ENCODE data around the gene MRPL34. TPM values are rescaled to one million over a fixed set of nuclear protein-coding genes. Genes with fewer than 3 reads are reported as not detected.

The MRPL34 gene
- total RNA-seq, 1 donor from 2014 or later, result 80.7 TPM

- peak overlapping the region; percentile 67 for H3K4me3 Mint-ChIP-seq (ENCODE audit: unreplicated experiment)
- peaks cover 13% of the 10 kb centered on the region for H3K4me1 Mint-ChIP-seq (ENCODE audit: low read depth, unreplicated experiment)
- peak; percentile 75 for DNase-seq
- H3K27ac Mint-ChIP-seq (ENCODE audit: unreplicated experiment), result peak overlapping the region; percentile 96
- H3K9me3 Mint-ChIP-seq (ENCODE audit: unreplicated experiment), result peaks cover 8% of the 10 kb centered on the region
- peaks cover 7% of the 10 kb centered on the region for H3K27me3 Mint-ChIP-seq (ENCODE audit: unreplicated experiment)
- TF ChIP-seq, protein P1, sequence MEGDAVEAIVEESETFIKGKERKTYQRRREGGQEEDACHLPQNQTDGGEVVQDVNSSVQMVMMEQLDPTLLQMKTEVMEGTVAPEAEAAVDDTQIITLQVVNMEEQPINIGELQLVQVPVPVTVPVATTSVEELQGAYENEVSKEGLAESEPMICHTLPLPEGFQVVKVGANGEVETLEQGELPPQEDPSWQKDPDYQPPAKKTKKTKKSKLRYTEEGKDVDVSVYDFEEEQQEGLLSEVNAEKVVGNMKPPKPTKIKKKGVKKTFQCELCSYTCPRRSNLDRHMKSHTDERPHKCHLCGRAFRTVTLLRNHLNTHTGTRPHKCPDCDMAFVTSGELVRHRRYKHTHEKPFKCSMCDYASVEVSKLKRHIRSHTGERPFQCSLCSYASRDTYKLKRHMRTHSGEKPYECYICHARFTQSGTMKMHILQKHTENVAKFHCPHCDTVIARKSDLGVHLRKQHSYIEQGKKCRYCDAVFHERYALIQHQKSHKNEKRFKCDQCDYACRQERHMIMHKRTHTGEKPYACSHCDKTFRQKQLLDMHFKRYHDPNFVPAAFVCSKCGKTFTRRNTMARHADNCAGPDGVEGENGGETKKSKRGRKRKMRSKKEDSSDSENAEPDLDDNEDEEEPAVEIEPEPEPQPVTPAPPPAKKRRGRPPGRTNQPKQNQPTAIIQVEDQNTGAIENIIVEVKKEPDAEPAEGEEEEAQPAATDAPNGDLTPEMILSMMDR (IDR thresholded peaks at IDR 0.05; ENCODE audit: partially characterized antibody, unreplicated experiment), result no peak
- no peaks in the 10 kb centered on the region for H3K36me3 Mint-ChIP-seq (ENCODE audit: unreplicated experiment)
Observed at GRCh38 chr19:17321655-17322489, 16.2 kb downstream of the MRPL34 start.

- peak overlapping the region; percentile 96 for H3K27ac Mint-ChIP-seq (ENCODE audit: unreplicated experiment)
- no peak for DNase-seq
- peaks cover 7% of the 10 kb centered on the region for H3K27me3 Mint-ChIP-seq (ENCODE audit: unreplicated experiment)
- peaks cover 16% of the 10 kb centered on the region for H3K4me1 Mint-ChIP-seq (ENCODE audit: low read depth, unreplicated experiment)
- TF ChIP-seq, protein P1 (IDR thresholded peaks at IDR 0.05; ENCODE audit: partially characterized antibody, unreplicated experiment), result no peak
- H3K36me3 Mint-ChIP-seq (ENCODE audit: unreplicated experiment), result no peaks in the 10 kb centered on the region
- peak overlapping the region; percentile 67 for H3K4me3 Mint-ChIP-seq (ENCODE audit: unreplicated experiment)
- peaks cover 10% of the 10 kb centered on the region for H3K9me3 Mint-ChIP-seq (ENCODE audit: unreplicated experiment)
Observed at GRCh38 chr19:17322854-17323253, 17.2 kb downstream of the MRPL34 start.

DNA sequence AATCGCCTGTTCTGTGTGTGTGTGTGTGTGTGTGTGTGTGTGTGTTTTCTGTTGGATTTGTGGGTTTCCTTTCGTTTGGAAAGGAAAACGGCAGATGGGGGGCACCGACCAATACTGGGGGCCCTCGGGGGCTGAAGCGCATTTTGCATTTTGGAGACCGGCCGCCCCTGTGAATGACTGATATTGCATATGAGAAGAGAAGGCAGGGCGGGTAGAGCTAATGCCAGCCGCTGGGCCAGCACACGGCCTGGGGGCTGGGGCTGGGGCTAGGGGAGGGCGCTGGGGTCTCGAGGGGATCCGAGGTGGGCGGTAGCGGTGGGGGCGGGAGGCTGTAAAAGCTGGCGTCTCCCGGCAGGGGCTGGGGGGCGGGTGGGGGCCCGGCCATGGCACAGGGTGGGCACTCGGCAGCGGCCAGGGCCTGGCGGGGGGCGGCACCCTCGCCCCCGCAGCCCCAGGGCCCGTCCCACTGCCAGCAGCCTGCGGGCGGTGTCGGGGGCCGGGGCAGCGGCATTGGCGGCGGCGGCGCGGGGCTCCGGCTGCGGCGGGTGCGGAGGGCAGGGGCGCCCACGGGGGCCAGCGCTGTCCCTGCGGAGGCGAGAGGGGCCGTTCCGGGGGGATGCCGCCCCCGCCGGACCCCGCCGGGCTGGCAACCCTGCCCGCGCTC, 17.8 kb downstream of the MRPL34 start:
- H3K36me3 Mint-ChIP-seq (ENCODE audit: unreplicated experiment), result no peaks in the 10 kb centered on the region
- DNase-seq, result no peak
- H3K4me1 Mint-ChIP-seq (ENCODE audit: low read depth, unreplicated experiment), result peaks cover 16% of the 10 kb centered on the region
- H3K4me3 Mint-ChIP-seq (ENCODE audit: unreplicated experiment), result peak overlapping the region; percentile 64
- H3K27ac Mint-ChIP-seq (ENCODE audit: unreplicated experiment), result peak overlapping the region; percentile 96
- peaks cover 10% of the 10 kb centered on the region for H3K9me3 Mint-ChIP-seq (ENCODE audit: unreplicated experiment)
- H3K27me3 Mint-ChIP-seq (ENCODE audit: unreplicated experiment), result peaks cover 7% of the 10 kb centered on the region
- TF ChIP-seq, protein P1 (IDR thresholded peaks at IDR 0.05; ENCODE audit: partially characterized antibody, unreplicated experiment), result no peak

DNA sequence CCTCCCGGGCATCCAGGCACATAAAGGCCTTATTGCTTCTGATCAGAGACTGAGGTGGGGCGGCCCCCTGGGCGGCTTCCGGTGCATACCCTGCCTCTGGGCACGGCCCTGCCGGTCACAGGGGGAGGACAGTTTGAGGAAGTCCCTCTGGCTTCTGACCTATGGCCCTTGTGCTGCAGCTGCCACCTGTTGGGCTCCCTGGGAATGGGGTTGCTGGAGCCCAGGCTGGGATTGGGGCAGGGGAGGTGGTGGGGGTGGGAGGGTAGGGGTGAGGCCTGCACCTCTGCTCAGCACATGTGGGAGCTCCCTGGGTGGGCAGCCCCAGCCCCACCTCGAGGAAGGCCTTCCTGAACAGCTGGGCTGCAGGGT, 18.3 kb downstream of the MRPL34 start:
- Mint-ChIP-seq H3K4me3 (ENCODE audit: unreplicated experiment) (no peak overlapping the region), H3K27me3 (ENCODE audit: unreplicated experiment) (peaks cover 7% of the 10 kb centered on the region), H3K9me3 (ENCODE audit: unreplicated experiment) (peaks cover 10% of the 10 kb centered on the region), H3K36me3 (ENCODE audit: unreplicated experiment) (no peaks in the 10 kb centered on the region), H3K27ac (ENCODE audit: unreplicated experiment) (no peak overlapping the region), H3K4me1 (ENCODE audit: low read depth, unreplicated experiment) (peaks cover 16% of the 10 kb centered on the region)
- TF ChIP-seq, protein P1 (IDR thresholded peaks at IDR 0.05; ENCODE audit: partially characterized antibody, unreplicated experiment), result no peak
- DNase-seq, result no peak

Data from glutamatergic neuron (in vitro differentiated cells).